HUDEP-2 (cell line): ENCODE data around the gene PTPRN2.
"Not testable (repeated sequence)": the region's sequence is repeated elsewhere in the genome, so short reads cannot be mapped to it uniquely, and the experiment has no call there.

ENCODE experiments used
- DNase-seq, 76 experiments: peaks; one replicate each; lab custom pipeline; 2025; ENCODE audit not compliant: unreplicated experiment in 76 of 76; lab: John Stamatoyannopoulos, UW

PTPRN2 gene

DNA sequence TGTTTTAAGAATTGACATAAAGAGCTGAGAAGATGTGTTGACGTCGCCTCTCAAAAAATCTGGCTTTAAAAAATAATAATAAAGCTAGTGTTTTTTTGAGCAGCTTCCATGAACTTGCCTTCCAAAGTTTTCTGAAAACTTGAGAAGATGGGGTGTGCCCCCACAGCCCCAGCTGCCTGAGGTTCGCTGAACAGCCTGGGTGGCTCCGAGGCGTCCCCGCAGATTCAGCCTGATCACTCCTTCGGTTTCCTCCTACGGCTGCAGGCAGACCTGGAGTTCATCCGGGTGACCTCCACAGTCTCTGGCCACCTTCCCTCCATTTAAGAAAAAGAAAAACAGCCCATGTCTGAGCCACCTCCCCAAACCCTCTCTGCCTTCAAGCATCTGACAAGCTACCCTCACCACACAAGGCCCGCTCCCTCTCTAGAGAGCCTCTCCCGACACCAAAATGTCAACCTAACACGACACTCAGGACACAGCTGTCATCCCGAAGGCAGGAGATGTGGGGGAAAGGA, 177.8 kb downstream of the PTPRN2 start:
- DNase-seq: no peak

GRCh38 chr7:158409120-158409519, 178.5 kb downstream of the PTPRN2 start:
- no peak for DNase-seq

GRCh38 chr7:158408318-158408920, 179.2 kb downstream of the PTPRN2 start:
- DNase-seq: no peak

- DNase-seq: peak in 6 of 76 experiments; percentile 2 to 20 (median 5)
Observed at GRCh38 chr7:158407581-158408317, 179.9 kb downstream of the PTPRN2 start.

GRCh38 chr7:158406801-158407200, 180.8 kb downstream of the PTPRN2 start:
- no peak for DNase-seq

DNA sequence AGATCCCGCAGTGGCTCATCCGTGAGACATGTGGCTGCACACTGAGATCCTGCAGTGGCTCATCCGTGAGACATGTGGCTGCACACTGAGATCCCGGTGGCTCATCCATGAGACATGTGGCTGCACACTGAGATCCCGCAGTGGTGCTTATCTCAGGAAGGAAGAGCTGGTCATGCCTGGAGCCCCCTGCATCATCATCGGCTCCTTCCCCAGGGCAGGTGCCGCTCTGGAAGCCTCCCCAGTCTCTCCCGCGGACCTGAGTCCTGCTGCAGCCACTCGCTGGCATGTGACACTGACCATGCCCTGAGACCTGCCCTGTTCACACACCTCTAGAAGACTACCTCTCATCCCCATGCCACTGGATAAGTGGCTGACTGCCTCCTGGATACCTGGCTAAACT, 181.3 kb downstream of the PTPRN2 start:
- no peak for DNase-seq

- not testable (repeated sequence) for DNase-seq
Observed at GRCh38 chr7:158405771-158406170, 181.9 kb downstream of the PTPRN2 start.

DNA sequence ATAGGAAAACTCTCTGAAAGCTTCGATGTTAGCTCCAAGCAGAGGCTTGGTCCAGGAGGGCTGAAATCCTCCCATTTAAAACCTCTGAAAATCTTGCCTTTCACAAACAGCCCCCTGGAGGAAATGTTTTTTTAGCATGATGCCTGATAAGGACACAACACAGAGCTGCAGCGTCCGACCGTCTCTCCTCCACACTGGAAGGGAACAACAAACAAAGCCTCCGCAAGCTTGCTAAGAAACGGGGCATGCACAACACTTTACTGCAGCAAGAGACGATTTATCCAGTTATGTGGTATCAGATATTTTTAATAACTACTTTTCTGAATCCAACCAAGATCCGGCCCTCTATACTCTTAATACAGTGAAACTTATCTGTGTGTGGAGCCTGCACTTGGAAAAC, 182.3 kb downstream of the PTPRN2 start:
- DNase-seq: no peak

- DNase-seq: no peak
Observed at GRCh38 chr7:158404031-158404761, 183.4 kb downstream of the PTPRN2 start.

GRCh38 chr7:158403013-158403821, 184.4 kb downstream of the PTPRN2 start:
- no peak for DNase-seq

- DNase-seq: no peak
Observed at GRCh38 chr7:158402471-158402870, 185.2 kb downstream of the PTPRN2 start.

- DNase-seq: no peak
Observed at GRCh38 chr7:158401826-158402225, 185.8 kb downstream of the PTPRN2 start.

GRCh38 chr7:158401295-158401694, 186.3 kb downstream of the PTPRN2 start:
- DNase-seq: no peak

- no peak for DNase-seq
Observed at GRCh38 chr7:158400601-158401225, 186.9 kb downstream of the PTPRN2 start.

- DNase-seq: no peak
Observed at GRCh38 chr7:158399762-158400161, 187.9 kb downstream of the PTPRN2 start.

DNA sequence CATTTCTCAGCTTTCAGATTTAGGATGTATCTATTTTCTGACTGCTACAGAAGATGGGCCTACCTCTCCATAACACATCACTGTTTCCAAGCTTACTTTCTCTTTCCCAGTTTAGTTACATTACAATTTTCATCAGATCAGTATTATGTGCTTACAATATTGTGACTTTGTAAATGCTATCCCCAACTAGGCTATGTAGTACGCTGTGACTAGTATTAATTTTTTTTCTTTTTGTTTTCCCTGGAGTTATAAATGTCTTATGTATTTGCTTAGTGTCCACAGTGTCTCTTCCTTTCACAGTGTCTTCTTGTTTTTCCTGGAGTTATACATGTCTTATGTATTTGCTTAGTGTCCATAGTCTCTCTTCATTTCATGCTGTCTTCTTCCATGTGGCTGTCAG, 188.9 kb downstream of the PTPRN2 start:
- no peak for DNase-seq

GRCh38 chr7:158397885-158398284, 189.7 kb downstream of the PTPRN2 start:
- DNase-seq: no peak

DNA sequence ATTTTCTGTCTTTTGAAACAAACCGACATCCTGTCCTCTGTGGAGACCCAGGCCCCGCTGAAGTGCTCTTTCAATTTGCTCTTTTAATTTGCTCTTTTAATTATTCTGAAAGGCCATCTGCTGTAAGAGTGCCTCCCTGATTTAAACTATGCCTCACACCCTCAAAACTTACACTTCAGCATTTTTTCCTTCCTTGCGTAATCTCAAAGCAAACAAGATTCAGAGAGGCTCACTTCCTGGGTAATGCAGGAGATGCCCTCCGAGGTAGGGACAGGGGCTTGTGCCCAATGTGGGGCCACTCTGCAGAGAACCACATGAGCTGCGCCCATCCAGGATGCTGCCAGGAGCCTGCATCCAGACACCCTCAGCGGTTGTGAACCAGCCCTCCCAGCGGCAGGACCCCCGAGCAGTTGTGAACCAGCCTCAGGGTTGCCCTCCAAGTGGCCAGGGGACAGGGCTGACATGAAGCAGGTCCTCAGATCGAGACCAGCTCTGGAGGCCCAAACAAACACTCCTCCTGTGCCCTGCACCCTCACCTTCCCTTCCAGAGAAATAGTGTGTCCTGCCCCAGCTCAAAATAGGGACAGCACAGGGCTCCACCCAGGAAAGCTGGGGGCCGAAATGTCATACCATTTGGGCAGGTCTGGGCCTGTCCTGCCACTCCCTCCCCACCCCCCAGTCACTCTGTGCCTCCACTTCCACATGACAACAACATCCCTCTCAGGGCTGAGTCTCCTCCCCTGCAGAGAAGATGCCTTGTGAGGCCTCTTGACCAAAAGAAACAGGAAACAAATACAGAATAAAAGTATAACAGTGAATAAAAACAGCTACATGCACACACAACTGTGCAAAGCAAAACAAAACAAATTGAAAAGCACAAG, 190.4 kb downstream of the PTPRN2 start:
- DNase-seq: no peak

- no peak for DNase-seq
Observed at GRCh38 chr7:158396301-158396905, 191.2 kb downstream of the PTPRN2 start.
